Left ventricle myocardium inferior (tissue), 1 donor: Measurements from ENCODE around the gene MUSTN1. TPM values are rescaled to one million over a fixed set of nuclear protein-coding genes. Genes with fewer than 3 reads are reported as not detected.

ENCODE experiments used
- DNase-seq: peaks from one replicate; pipeline ENCODE4 v3.0.0-alpha.2; 2020
- H3K27ac ChIP-seq: fragments of 200-600 bp; replicated peaks from 2 replicates; pipeline ENCODE4 v1.8.0; 2021
- H3K27me3 ChIP-seq: fragments of 200-600 bp; 2 replicates; pipeline ENCODE4 v1.8.0; 2021; ENCODE audit warnings: low read depth
- H3K36me3 ChIP-seq: fragments of 200-600 bp; 2 replicates; pipeline ENCODE4 v1.8.0; 2021
- H3K4me1 ChIP-seq: fragments of 200-600 bp; 2 replicates; pipeline ENCODE4 v1.8.0; 2021
- H3K4me3 ChIP-seq: fragments of 200-600 bp; 2 replicates; pipeline ENCODE4 v1.8.0; 2021; ENCODE audit warnings: mild to moderate bottlenecking, moderate library complexity
- H3K9me3 ChIP-seq: fragments of 200-600 bp; replicated peaks from 2 replicates; pipeline ENCODE4 v1.8.0; 2021
- intact Hi-C: fragments of 100-400 bp; cut with micrococcal nuclease; formaldehyde crosslinking; loops from one replicate; pipeline ENCODE4 v1.11.0; 2022
- total RNA-seq: library from RNA; stranded (reverse); fragmentation: NEBNext Ultra II Directional; extraction: Animal tissue kit (Norgen Biotek cat#: 25700); gene quantifications from one replicate; pipeline ENCODE4 v1.2.1, GENCODE V29; 2021
- TF ChIP-seq, protein P1 (sequence below): fragments of 200-600 bp; IDR thresholded peaks from 2 replicates; pipeline ENCODE4 v1.8.0; 2021; ENCODE audit warnings: antibody characterized with exemption, mild to moderate bottlenecking, borderline replicate concordance
- donor health status: DM: no; HTN: yes; CAD: no; lungs with severe emphysema.

MUSTN1 gene
- total RNA-seq, 1 donor from 2014 or later, result 32.7 TPM

DNA sequence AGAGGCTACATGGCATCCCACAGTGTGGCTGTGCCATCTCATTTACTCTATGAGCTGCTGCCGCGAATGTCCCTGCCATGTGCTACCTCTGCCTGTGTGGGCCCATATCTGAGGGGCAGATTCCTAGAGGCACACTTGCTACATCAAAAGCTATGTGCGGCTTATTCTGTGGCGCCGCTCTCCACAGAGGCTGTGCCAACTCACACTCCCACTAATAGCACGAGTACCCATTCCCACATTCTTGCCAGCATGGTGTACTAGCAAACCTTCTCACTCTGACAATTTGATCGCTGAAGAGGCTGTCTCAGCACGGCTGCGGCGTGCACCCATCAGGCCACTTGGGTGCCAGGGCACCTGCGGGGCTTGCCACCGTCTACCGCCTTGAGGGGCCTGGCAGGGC is 31.2 kb upstream of the MUSTN1 start:
- intact Hi-C loops, result no loop called here
- no peak overlapping the region for H3K4me3 ChIP-seq
- TF ChIP-seq, protein P1, sequence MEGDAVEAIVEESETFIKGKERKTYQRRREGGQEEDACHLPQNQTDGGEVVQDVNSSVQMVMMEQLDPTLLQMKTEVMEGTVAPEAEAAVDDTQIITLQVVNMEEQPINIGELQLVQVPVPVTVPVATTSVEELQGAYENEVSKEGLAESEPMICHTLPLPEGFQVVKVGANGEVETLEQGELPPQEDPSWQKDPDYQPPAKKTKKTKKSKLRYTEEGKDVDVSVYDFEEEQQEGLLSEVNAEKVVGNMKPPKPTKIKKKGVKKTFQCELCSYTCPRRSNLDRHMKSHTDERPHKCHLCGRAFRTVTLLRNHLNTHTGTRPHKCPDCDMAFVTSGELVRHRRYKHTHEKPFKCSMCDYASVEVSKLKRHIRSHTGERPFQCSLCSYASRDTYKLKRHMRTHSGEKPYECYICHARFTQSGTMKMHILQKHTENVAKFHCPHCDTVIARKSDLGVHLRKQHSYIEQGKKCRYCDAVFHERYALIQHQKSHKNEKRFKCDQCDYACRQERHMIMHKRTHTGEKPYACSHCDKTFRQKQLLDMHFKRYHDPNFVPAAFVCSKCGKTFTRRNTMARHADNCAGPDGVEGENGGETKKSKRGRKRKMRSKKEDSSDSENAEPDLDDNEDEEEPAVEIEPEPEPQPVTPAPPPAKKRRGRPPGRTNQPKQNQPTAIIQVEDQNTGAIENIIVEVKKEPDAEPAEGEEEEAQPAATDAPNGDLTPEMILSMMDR, result no peak
- no peaks in the 10 kb centered on the region for H3K4me1 ChIP-seq
- H3K36me3 ChIP-seq, result peaks cover 4% of the 10 kb centered on the region
- no peaks in the 10 kb centered on the region for H3K27me3 ChIP-seq
- DNase-seq, result no peak
- peaks cover 10% of the 10 kb centered on the region for H3K9me3 ChIP-seq
- H3K27ac ChIP-seq, result no peak overlapping the region

DNA sequence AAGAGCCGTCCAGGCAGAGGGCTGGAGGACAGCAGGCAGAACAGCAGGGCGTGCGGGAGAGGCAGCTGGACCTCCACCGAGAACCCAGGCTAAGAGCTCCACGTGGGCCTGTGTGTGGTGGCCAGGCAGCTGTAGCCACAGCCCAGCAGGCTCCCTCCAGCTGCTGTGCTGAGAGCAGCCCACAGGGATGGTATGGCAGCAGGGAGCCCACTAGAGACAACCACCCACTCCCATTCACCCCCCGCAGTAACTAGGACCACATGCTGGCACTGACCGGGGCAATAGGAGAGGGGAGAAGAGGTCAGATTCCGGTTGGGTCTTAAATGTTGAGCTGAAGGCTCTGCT is 25.6 kb upstream of the MUSTN1 start:
- Histone ChIP-seq H3K27ac (no peak overlapping the region), H3K4me3 (no peak overlapping the region), H3K27me3 (no peaks in the 10 kb centered on the region), H3K9me3 (peaks cover 10% of the 10 kb centered on the region), H3K36me3 (no peaks in the 10 kb centered on the region), H3K4me1 (peaks cover 10% of the 10 kb centered on the region)
- TF ChIP-seq, protein P1, result no peak
- intact Hi-C loops, result no loop called here
- DNase-seq, result no peak

GRCh38 chr3:52859686-52860423 is 25.0 kb upstream of the MUSTN1 start:
- intact Hi-C loops, result no loop called here
- Histone ChIP-seq H3K27ac (no peak overlapping the region), H3K9me3 (peaks cover 10% of the 10 kb centered on the region), H3K4me3 (no peak overlapping the region), H3K4me1 (peaks cover 10% of the 10 kb centered on the region), H3K36me3 (peaks cover 2% of the 10 kb centered on the region), H3K27me3 (no peaks in the 10 kb centered on the region)
- DNase-seq, result no peak
- TF ChIP-seq, protein P1, result no peak

DNA sequence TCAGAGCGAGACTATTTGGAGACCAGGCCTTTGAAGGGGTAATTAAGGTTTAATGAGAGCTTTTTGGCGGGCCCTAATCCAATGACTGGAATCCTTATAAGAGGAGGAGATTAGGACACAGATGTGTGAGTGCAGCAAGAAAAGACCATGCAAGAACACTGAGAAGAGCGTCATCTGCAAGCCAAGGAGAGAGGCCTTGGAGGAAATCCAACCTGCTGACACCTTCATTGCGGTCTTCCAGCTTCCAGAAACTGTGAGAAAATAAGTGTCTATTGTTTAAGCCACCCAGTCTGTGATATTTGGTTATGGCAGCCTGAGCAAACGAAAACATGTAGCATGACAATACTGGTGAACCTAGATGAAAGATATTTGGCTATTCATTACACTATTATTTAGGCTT is 23.0 kb upstream of the MUSTN1 start:
- Histone ChIP-seq H3K27me3 (no peaks in the 10 kb centered on the region), H3K4me3 (no peak overlapping the region), H3K27ac (no peak overlapping the region), H3K9me3 (no peaks in the 10 kb centered on the region), H3K36me3 (peaks cover 14% of the 10 kb centered on the region), H3K4me1 (peaks cover 10% of the 10 kb centered on the region)
- intact Hi-C loops, result no loop called here
- no peak for DNase-seq
- TF ChIP-seq, protein P1, result no peak

DNA sequence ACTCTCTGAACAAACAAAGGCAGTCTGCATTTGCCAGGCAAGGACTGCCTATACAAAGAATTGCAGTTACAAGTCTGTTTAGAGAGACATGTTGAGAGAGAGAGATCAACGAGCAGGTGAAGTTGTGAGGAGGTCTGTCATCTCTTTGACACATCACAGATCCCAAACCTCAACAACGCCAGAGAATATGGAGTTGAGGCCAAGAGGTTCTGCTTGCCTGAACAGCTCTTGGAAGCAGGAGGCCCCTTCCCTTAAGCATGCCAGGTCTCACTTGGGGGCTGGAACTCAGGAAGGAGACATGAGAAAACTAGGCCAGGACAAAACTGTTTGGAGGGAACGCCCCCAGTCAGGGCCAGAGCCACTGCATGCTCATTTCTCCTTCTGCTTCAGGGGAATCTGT is 22.3 kb upstream of the MUSTN1 start:
- intact Hi-C loops, result no loop called here
- TF ChIP-seq, protein P1, result no peak
- no peak overlapping the region for H3K4me3 ChIP-seq
- H3K27ac ChIP-seq, result no peak overlapping the region
- H3K27me3 ChIP-seq, result no peaks in the 10 kb centered on the region
- H3K4me1 ChIP-seq, result peaks cover 10% of the 10 kb centered on the region
- no peak for DNase-seq
- peaks cover 22% of the 10 kb centered on the region for H3K36me3 ChIP-seq
- no peaks in the 10 kb centered on the region for H3K9me3 ChIP-seq
